ENCODE results near the gene POLE4.

The POLE4 gene

DNA sequence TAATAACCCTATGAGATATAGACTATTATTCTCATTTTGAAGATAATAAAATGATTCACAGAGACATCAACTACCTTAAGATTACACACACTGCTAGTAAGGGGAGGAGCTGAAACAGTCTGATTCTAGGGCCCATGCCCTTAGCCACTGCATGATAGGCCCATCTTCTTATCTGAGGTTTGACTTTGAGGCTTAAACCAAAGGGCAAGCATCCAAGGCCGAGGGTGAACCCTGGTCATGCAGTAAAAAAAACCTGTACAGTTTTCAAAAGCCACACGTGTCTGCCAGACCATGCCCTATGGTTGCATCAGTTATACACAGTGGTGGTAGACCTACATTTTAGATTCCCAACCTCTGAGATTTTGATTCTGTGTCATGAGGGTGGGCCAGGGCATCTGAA, 44.8 kb downstream of the POLE4 start:
- FAIRE-seq, result no peak

DNA sequence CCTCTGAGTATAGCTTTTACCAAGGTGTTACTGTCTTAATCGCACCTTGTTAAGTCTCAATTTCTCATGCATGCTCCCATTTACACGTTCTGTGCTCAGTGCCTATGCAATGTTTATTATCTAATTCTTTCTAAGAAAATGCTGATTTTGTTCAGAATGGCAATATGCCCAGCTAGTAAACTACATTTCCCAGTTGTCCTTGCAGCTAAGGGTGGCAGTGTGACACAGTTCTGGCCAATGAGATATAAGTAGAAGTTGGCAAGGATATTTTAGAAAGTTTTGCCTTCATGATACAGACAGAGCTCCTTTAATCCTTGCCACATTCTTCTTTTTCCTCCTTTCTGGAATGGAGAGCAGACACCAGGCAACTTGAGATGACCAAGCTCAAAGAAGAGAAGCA, 45.3 kb downstream of the POLE4 start:
- no peak for FAIRE-seq

DNA sequence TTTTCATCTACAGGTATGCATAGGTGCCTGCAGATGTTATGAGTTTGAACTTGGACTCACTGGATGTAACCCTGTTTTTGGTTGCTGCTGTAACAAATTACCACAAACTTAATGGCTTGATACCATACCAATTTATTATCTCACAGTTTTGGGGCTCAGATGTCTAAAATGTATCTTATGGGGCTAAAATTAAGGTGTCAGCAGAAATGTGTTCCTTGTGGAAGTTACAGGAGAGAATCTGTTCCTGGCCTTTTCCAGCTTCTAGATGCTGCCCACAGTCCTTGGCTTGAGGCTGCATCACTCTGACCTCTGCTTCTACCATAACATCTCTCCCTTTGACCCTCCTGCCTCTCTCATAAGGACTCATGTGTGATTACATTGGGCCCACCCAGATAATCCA, 47.6 kb downstream of the POLE4 start:
- no peak for FAIRE-seq

DNA sequence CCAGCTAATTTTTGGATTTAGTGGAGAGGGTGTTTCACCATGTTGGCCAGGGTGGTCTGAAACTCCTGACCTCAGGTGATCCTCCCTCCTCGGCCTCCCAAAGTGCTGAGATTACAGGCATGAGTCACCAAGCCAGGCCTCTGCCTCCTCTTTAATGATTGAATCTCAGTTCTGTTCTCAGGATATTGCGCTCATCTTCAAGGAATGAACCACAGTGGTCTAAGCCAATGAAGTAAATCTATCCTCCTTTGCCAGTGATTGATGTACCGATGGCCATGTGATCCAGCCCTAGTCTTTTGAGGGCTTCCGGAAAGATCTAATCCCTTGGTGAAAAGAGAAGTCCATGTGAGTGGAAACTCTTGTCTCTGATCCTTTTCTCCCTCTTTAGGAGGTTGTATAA, 48.6 kb downstream of the POLE4 start:
- no peak for FAIRE-seq

DNA sequence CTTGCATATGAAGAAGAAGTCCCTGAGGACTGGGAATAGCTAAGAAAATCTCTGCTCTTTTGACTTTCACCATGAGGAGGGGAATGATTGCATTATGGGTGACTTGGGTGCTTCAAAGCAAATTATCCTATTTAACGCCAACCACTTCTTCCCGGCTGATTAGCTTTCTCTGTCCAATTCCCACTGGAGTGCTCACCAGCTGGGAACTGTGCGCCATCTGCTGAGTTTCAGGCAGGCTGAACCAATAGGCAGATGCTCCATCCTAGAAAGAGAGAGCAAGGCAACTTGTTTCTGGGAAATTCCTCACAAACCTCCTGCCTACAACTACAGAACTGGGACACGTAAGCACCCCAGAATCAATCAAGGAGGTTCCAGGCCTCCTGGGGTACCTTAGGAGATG, 49.4 kb downstream of the POLE4 start:
- no peak for FAIRE-seq

DNA sequence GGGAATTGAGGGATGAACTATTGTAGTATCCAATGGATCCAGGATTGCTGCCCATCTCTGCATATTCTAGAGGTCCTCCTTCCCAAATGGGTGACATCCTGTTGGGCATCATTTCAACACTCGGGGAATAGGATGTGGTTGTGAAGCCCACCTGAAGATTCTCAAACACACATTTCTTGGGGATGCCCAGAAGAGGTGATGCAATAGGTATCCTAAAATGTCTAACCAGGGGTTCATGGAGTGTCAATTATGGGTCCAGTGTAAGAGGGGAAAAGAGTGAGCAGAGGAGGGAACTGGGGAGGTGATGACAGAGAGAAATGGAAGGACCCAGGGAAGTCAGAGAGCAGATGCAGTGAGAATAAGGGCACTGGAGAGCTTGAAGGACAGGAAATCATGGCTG, 52.1 kb downstream of the POLE4 start:
- FAIRE-seq, result no peak

DNA sequence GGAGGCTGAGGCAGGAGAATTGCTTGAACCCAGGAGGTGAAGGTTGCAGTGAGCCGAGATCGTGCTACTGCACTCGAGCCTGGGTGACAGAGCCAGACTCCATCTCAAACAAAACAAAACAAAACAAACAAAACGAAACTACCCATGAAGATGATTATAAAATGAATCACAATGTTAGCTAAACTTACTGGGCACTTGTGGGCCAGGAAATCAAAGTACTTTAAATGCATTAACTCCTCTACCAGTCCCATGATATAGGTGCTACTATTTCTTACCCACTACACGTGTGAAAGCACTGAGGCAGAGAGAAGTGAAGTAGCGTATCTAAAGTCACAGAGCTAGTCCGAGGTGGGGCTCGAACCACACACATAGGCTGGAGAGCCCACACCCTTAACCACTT, 53.6 kb downstream of the POLE4 start:
- FAIRE-seq, result no peak

DNA sequence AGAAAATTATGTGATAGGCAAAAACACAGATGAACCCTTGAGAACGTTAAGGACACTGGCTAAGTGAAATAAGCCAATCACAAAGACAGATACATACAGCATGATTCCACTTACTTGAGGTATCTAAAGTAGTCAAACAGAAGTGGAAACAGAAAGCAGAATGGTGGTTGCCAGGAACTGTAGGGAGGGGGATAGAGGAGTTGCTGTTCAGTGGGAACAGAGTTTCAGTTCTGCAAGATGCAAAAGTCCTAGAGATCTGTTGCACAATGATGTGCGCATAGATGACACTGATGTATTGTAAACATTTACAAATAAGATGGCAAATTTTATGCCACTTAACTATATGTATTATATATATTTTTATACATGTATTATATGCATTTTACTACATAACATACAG, 59.7 kb downstream of the POLE4 start:
- no peak for FAIRE-seq

Data from islet of Langerhans (tissue), 1 donor.